Sigmoid colon (tissue), 7 donors: Measurements from ENCODE around the gene HCN3. TPM values are rescaled to one million over a fixed set of nuclear protein-coding genes. Genes with fewer than 3 reads are reported as not detected.

Experiments used
- DNase-seq: peaks from one replicate; pipeline ENCODE4 v3.0.0-alpha.2; 2019
- H3K27ac ChIP-seq, 4 donors: fragments of 200-600 bp; sonication (generic); one replicate each; pipeline ENCODE4 v1.5.1; 2016 to 2019; ENCODE audit warnings: mild to moderate bottlenecking in 1 of 4
- H3K27me3 ChIP-seq, 3 donors: fragments of 200-600 bp; sonication (generic); one replicate each; pipeline ENCODE4 v1.5.1; 2019; ENCODE audit warnings: mild to moderate bottlenecking in 1 of 3
- H3K36me3 ChIP-seq, 4 donors: fragments of 200-600 bp; sonication (generic); one replicate each; pipeline ENCODE4 v1.5.1; 2016 to 2019
- H3K4me1 ChIP-seq, 4 donors: fragments of 200-600 bp; sonication (generic); one replicate each; pipeline ENCODE4 v1.5.1; 2017 to 2019
- H3K4me3 ChIP-seq, 4 donors: fragments of 200-600 bp; sonication (generic); one replicate each; pipeline ENCODE4 v1.5.1; 2017 to 2019; ENCODE audit warnings: mild to moderate bottlenecking in 2 of 4, moderate library complexity in 1 of 4
- H3K9me3 ChIP-seq, 4 donors: fragments of 200-600 bp in 3 of 4; sonication (generic) in 3 of 4; one replicate each; pipeline versions ENCODE4 v1.5.1 to v1.6.1; 2013 to 2019
- EP300 ChIP-seq, 4 donors: sonication (generic); formaldehyde crosslinking; IDR thresholded peaks; one replicate each; pipeline ENCODE4 v1.6.1; 2017; ENCODE audit warnings: antibody characterized with exemption in 4 of 4
- POLR2A ChIP-seq, 2 donors: fragments of 450-650 bp; IDR thresholded peaks; one replicate each; pipeline ENCODE4 v1.6.1; 2016; ENCODE audit warnings: antibody characterized with exemption in 2 of 2, mild to moderate bottlenecking in 2 of 2, moderate library complexity in 2 of 2
- POLR2AphosphoS5 ChIP-seq, 4 donors: sonication (generic); formaldehyde crosslinking; IDR thresholded peaks; one replicate each; pipeline ENCODE4 v1.6.1; 2017; ENCODE audit warnings: antibody characterized with exemption in 4 of 4
- WGBS, 2 donors: extraction: QIAGEN DNeasy Blood & Tissue Kit; methylation state at CpG; one replicate each; pipeline ENCODE4 v1.1.7; 2013; 5-methylcytosine and 5-hydroxymethylcytosine counted together
- intact Hi-C: fragments of 100-400 bp; cut with DNase I; formaldehyde crosslinking; loops from one replicate; pipeline ENCODE4 v1.15.1; 2023
- polyA plus RNA-seq, 3 donors: library from polyadenylated mRNA; stranded (reverse); fragments of 200-250 nt; gene quantifications; one replicate each; pipeline ENCODE4 v1.2.3, GENCODE V29; 2013
- total RNA-seq, 4 donors: library from RNA; depleted of rRNA; stranded (reverse); fragments of >200 nt; gene quantifications; one replicate each; pipeline ENCODE4 v1.1.0, GENCODE V29; 2016
- TF ChIP-seq, protein P1 (sequence below), 4 experiments: fragments of 450-650 bp in 3 of 4; fragments of 200-600 bp in 1 of 4; IDR thresholded peaks; one replicate each; pipeline ENCODE4 v1.5.1; 2016 to 2019; ENCODE audit warnings: antibody characterized with exemption in 4 of 4, mild to moderate bottlenecking in 3 of 4, moderate library complexity in 2 of 4
- donor health status: healthy with polysubstance abuse.
- donor health status: Bipolar disorder and iron deficiency.
- donor health status: healthy.

The HCN3 gene
- total and polyA plus RNA-seq, 7 donors: 0.69 to 8.6 (median 2.1) TPM

GRCh38 chr1:155296661-155297060, 19.4 kb downstream of the HCN3 start:
- no peaks in the 10 kb centered on the region for H3K36me3 ChIP-seq
- no peaks in the 10 kb centered on the region for H3K9me3 ChIP-seq
- TF ChIP-seq POLR2A (IDR thresholded peaks at IDR 0.05): no peak
- no peak for TF ChIP-seq EP300 (IDR thresholded peaks at IDR 0.05)
- TF ChIP-seq, protein P1, sequence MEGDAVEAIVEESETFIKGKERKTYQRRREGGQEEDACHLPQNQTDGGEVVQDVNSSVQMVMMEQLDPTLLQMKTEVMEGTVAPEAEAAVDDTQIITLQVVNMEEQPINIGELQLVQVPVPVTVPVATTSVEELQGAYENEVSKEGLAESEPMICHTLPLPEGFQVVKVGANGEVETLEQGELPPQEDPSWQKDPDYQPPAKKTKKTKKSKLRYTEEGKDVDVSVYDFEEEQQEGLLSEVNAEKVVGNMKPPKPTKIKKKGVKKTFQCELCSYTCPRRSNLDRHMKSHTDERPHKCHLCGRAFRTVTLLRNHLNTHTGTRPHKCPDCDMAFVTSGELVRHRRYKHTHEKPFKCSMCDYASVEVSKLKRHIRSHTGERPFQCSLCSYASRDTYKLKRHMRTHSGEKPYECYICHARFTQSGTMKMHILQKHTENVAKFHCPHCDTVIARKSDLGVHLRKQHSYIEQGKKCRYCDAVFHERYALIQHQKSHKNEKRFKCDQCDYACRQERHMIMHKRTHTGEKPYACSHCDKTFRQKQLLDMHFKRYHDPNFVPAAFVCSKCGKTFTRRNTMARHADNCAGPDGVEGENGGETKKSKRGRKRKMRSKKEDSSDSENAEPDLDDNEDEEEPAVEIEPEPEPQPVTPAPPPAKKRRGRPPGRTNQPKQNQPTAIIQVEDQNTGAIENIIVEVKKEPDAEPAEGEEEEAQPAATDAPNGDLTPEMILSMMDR (IDR thresholded peaks at IDR 0.05): no peak
- no peak for TF ChIP-seq POLR2AphosphoS5 (IDR thresholded peaks at IDR 0.05)
- no peak overlapping the region for H3K4me3 ChIP-seq
- peaks cover 0 to 7% (median 6%) of the 10 kb centered on the region in 4 donors for H3K4me1 ChIP-seq
- intact Hi-C loops: no loop called here
- DNase-seq: no peak
- no peak overlapping the region for H3K27ac ChIP-seq
- H3K27me3 ChIP-seq: peaks cover 10 to 42% (median 20%) of the 10 kb centered on the region in 3 donors
- WGBS, 2 donors: 67 to 86% methylated on average over 3 of the region's 3 CpGs

DNA sequence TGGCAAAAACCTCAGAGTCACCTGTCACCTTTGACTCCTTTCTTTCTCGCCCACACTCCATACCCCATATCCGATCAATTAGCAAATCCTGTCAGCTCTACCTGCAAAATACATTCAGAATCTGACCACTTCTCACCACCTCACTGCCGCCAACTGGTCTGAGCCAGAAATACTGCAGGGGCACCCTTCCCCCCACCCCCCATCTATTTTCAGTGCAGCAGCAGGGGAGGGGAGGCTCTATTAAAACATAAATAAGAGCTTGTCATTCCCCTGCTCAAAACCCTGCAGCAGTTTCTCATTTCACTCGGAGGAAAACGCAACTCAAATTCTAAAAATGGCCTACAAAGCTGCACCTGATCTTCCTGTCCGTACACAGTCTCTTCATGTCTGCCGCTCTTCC, 20.1 kb downstream of the HCN3 start:
- H3K36me3 ChIP-seq: no peaks in the 10 kb centered on the region
- no peak overlapping the region for H3K4me3 ChIP-seq
- H3K27me3 ChIP-seq: peaks cover 10 to 42% (median 20%) of the 10 kb centered on the region in 3 donors
- H3K4me1 ChIP-seq: peaks cover 0 to 7% (median 6%) of the 10 kb centered on the region in 4 donors
- intact Hi-C loops: no loop called here
- no peak for TF ChIP-seq POLR2A (IDR thresholded peaks at IDR 0.05)
- TF ChIP-seq, protein P1 (IDR thresholded peaks at IDR 0.05): no peak
- no peak for TF ChIP-seq POLR2AphosphoS5 (IDR thresholded peaks at IDR 0.05)
- no peak for TF ChIP-seq EP300 (IDR thresholded peaks at IDR 0.05)
- WGBS, 2 donors: 74 to 91% methylated on average over 7 of the region's 7 CpGs
- no peak for DNase-seq
- H3K9me3 ChIP-seq: no peaks in the 10 kb centered on the region
- H3K27ac ChIP-seq: no peak overlapping the region

DNA sequence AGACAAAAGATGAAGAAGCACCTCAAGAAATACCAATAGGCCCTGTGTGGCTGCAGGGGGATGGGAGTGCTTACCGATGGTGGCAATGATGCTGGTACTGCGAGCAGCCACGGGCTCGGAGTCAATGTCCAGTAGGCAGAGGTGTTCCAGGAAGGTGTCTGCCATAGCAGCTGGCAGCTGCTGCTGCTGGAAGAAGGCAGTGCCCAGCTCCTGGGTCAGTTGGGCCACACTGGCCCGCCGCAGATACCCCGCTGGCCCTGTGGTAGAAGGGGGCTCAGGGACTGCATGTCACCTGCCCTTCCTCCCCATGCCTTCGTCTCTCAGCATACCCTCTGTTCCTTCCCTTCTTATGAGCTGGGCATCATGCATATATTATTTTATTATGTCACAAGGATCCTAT, 22.8 kb downstream of the HCN3 start:
- H3K36me3 ChIP-seq: no peaks in the 10 kb centered on the region
- H3K27me3 ChIP-seq: peaks cover 10 to 26% (median 14%) of the 10 kb centered on the region in 3 donors
- WGBS, 2 donors: 92 to 93% methylated on average over 8 of the region's 8 CpGs
- DNase-seq: no peak
- H3K4me3 ChIP-seq: no peak overlapping the region
- intact Hi-C loops: no loop called here
- H3K9me3 ChIP-seq: no peaks in the 10 kb centered on the region
- TF ChIP-seq EP300 (IDR thresholded peaks at IDR 0.05) (no peak), POLR2AphosphoS5 (IDR thresholded peaks at IDR 0.05) (no peak), POLR2A (IDR thresholded peaks at IDR 0.05) (no peak)
- TF ChIP-seq, protein P1 (IDR thresholded peaks at IDR 0.05): no peak
- H3K27ac ChIP-seq: no peak overlapping the region
- H3K4me1 ChIP-seq: peaks cover 0 to 5% (median 4%) of the 10 kb centered on the region in 4 donors

- no peaks in the 10 kb centered on the region for H3K9me3 ChIP-seq
- no peaks in the 10 kb centered on the region for H3K4me1 ChIP-seq
- no peak overlapping the region for H3K27ac ChIP-seq
- no peak for DNase-seq
- no peak for TF ChIP-seq EP300 (IDR thresholded peaks at IDR 0.05)
- TF ChIP-seq POLR2A (IDR thresholded peaks at IDR 0.05): no peak
- no peak for TF ChIP-seq POLR2AphosphoS5 (IDR thresholded peaks at IDR 0.05)
- TF ChIP-seq, protein P1 (IDR thresholded peaks at IDR 0.05): no peak
- intact Hi-C loops: no loop called here
- no peak overlapping the region for H3K4me3 ChIP-seq
- no peaks in the 10 kb centered on the region for H3K36me3 ChIP-seq
- 54 to 83% methylated on average over 9 of the region's 9 CpGs for WGBS, 2 donors
- peaks cover 6 to 19% (median 6%) of the 10 kb centered on the region in 3 donors for H3K27me3 ChIP-seq
These were observed 23.5 kb downstream of the HCN3 start for GRCh38 chr1:155300553-155301329.
